Activated naive CD4-positive, alpha-beta T cell treated with anti-CD3 and anti-CD28 coated beads, Interleukin-2, amount 50 U/mL, for 16 hours (primary cell): ENCODE measurements around the gene GALNT11.
"Not testable (repeated sequence)": the region's sequence is repeated elsewhere in the genome, so short reads cannot be mapped to it uniquely, and the experiment has no call there.

Experiments used
- DNase-seq: peaks from one replicate; pipeline ENCODE4 v3.0.0-alpha.2; 2020

GALNT11 gene

GRCh38 chr7:152030059-152030458 is 4.6 kb downstream of the GALNT11 start:
- not testable (repeated sequence) for DNase-seq

GRCh38 chr7:152030639-152031038 is 5.2 kb downstream of the GALNT11 start:
- DNase-seq, result not testable (repeated sequence)

- no peak for DNase-seq
Observed at GRCh38 chr7:152035817-152036216, 10.3 kb downstream of the GALNT11 start.

DNA sequence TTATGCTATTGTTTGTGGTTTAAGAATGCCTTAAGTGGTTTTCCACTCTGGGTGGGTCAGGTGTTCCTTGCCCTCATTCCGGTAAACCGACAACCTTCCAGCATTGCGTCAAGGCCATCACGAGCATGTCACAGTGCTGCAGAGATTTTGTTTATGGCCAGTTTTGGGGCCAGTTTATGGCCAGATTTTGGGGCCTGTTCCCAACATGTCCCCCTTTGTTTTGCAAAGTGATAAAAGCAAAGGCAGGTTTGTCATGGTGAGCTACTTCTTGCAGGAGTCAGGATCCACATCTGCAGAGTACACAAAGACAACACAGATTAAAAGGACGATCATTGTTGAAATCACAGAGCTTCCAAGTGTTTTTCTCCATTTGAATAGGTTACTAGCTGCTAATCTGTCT is 12.9 kb downstream of the GALNT11 start:
- not testable (repeated sequence) for DNase-seq

DNA sequence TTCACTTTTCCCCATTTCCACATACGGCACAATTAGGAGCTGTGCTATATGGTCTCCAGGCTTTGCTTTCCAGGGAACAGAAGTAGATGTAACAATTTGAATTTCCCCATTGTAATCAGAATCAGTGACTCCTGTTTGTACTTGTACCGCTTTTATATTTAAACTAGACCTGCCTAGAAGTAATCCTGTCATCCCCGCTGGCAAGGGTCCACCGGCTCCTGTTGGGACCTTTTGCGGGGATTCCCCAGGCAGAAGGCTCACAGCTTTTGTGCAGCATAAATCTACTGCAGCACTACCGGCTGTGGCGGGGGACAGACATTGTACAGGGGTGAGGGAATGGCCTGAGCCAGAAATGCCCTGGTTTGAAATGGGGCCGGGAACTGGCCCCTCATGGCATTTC is 17.6 kb downstream of the GALNT11 start:
- not testable (repeated sequence) for DNase-seq

DNA sequence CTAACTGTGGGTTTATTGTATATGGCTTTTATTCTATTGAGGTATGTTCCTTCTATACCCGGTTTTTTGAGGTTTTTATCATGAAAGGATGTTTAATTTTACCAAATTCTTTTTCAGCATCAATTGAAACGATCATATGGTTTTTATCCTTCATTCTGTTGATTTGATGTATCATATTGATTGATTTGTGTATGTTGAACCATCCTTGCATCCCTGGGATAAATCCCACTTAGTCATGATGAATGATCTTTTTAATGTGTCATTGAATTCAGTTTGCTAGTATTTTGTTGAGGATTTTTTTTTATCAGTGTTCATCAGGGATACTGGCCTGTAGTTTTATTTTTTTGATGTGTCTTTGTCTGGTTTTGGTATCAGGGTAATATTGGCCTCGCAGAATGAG is 19.4 kb downstream of the GALNT11 start:
- DNase-seq, result not testable (repeated sequence)

DNA sequence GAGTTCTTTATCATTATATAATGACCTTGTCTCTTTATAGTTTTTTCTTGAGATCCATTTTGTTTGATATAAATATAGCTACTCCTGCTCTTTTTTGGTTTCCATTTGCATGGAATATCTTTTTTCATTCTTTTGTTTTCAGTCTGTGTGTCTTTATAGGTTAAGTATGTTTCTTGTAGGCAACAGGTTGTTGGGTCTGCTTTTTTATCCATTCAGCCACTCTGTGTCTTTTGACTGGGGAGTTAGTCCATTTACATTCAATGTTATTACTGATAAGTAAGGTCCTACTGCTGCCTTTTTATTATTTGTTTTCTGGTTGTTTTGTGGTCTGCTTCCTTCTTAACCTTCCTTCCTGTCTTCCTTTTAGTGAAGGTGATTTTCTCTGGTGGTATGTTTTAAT is 21.1 kb downstream of the GALNT11 start:
- no peak for DNase-seq

GRCh38 chr7:152048051-152048450 is 22.6 kb downstream of the GALNT11 start:
- no peak for DNase-seq

GRCh38 chr7:152050547-152050971 is 25.1 kb downstream of the GALNT11 start:
- DNase-seq, result no peak

DNA sequence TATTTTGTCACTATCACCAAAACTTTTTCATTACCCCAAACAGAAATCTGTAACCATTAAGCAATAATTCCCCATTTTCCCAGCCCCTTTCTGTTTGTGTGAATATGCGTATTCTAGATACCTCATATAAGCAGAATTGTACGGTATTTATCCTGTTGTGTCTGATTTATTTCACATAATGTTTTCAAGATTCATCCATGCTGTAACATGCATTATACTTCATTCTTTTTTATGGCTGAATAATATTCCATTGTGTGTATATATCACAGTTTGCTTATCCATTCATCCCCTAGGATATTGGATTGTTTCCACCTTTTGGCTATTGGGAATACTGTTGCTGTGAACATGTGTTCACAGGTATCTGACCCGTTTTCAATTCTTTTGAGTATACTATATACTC is 26.5 kb downstream of the GALNT11 start:
- DNase-seq, result no peak

GRCh38 chr7:152052771-152053170 is 27.3 kb downstream of the GALNT11 start:
- no peak for DNase-seq

- no peak for DNase-seq
Observed at GRCh38 chr7:152054367-152055230, 29.1 kb downstream of the GALNT11 start.

- DNase-seq, result no peak
Observed at GRCh38 chr7:152056621-152057274, 31.3 kb downstream of the GALNT11 start.

DNA sequence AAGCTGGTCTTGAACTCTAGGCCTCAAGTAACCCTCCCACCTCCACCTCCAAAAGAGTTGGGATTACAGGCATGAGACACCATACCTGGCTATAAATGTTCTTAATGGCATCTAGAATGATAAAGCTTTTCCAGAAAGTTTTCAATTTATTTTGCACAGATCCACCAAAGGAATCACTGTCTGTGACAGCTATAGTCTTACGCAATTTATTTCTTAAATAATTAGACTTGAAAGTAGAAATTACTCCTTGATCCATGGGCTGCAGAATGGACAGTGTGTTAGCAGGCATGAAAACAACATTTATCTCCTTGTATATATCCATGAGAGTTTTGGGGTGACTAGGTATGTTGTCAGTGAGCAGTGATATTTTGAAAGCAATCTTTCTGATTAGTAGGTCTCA is 33.8 kb downstream of the GALNT11 start:
- DNase-seq, result no peak

DNA sequence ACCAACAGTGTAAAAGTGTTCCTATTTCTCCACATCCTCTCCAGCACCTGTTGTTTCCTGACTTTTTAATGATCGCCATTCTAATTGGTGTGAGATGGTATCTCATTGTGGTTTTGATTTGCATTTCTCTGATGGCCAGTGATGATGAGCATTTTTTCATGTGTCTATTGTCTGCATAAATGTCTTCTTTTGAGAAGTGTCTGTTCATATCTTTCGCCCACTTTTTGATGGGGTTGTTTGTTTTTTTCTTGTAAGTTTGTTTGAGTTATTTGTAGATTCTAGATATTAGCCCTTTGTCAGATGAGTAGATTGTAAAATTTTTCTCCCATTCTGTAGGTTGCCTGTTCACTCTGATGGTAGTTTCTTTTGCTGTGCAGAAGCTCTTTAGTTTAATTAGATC is 35.6 kb downstream of the GALNT11 start:
- DNase-seq, result not testable (repeated sequence)

- DNase-seq, result not testable (repeated sequence)
Observed at GRCh38 chr7:152063192-152063591, 37.7 kb downstream of the GALNT11 start.

GRCh38 chr7:152063821-152064220 is 38.3 kb downstream of the GALNT11 start:
- DNase-seq, result not testable (repeated sequence)

DNA sequence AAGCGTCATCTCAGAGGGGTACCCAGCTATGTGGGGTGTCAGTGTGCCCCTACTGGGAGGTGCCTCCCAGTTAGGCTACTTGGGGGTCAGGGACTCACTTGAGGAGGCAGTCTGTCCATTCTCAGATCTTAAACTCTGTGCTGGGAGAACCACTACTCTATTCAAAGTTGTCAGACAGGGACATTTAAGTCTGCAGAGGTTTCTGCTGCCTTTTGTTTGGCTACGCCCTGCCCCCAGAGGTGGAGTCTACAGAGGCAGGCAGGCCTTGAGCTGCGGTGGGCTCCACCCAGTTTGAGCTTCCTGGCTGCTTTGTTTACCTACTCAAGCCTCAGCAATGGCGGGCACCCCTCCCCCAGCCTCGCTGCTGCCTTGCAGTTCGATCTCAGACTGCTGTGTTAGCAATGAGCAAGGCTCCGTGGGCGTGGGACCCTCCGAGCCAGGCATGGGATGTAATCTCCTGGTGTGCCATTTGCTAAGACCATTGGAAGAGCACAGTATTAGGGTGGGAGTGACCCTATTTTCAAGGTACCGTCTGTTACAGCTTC is 40.4 kb downstream of the GALNT11 start:
- not testable (repeated sequence) for DNase-seq

GRCh38 chr7:152072421-152072820 is 46.9 kb downstream of the GALNT11 start:
- DNase-seq, result no peak

GRCh38 chr7:152073352-152073751 is 47.9 kb downstream of the GALNT11 start:
- no peak for DNase-seq

GRCh38 chr7:152074673-152075072 is 49.2 kb downstream of the GALNT11 start:
- no peak for DNase-seq

DNA sequence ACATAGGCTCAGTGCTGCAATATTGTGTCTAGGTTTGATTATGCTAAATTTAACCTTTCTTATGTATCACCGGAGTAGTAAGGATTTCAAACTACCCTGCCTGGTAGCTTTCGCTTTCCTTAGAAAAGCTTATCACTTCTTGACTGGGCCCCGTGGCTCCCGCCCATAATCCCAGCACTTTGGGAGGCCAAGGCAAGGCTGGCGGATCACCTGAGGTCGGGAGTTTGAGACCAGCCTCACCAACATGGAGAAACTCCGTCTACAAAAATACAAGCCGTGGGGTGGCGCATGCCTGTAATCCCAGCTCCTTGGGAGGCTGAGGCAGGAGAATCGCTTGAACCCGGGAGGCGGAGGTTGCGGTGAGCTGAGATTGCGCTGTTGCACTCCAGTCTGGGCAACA is 49.9 kb downstream of the GALNT11 start:
- DNase-seq, result not testable (repeated sequence)

GRCh38 chr7:152076324-152076821 is 50.9 kb downstream of the GALNT11 start:
- no peak for DNase-seq
